CD8-positive, alpha-beta memory T cell (primary cell): ENCODE measurements around the gene ZNF385B. TPM values are rescaled to one million over a fixed set of nuclear protein-coding genes. Genes with fewer than 3 reads are reported as not detected.

Experiments
- CTCF ChIA-PET: fragments of 350-600 bp; sonication (Branson Sonifier 250); formaldehyde crosslinking; loops from one replicate; lab custom pipeline; 2021; ENCODE audit warnings: antibody characterized with exemption; lab: Charles Lee
- POLR2A ChIA-PET: fragments of 350-600 bp; sonication (Branson Sonifier 250); formaldehyde crosslinking; loops from one replicate; lab custom pipeline; 2021; ENCODE audit warnings: antibody characterized with exemption; lab: Charles Lee
- DNase-seq, 5 donors: peaks; one replicate each; pipeline versions ENCODE4 v3.0.0 to v3.0.0-alpha.2; 2020 to 2022; ENCODE audit warnings: mixed read lengths in 1 of 5
- H3K27ac ChIP-seq: one replicate; pipeline ENCODE4 v1.7.0; 2013; ENCODE audit warnings: low read depth, mild to moderate bottlenecking, low read length, moderate library complexity
- H3K27me3 ChIP-seq: 2 replicates; pipeline ENCODE4 v1.7.0; 2013; ENCODE audit warnings: low read length, mild to moderate bottlenecking; ENCODE audit not compliant: insufficient read depth, poor library complexity, severe bottlenecking
- H3K36me3 ChIP-seq: 2 replicates; pipeline ENCODE4 v1.7.0; 2013; ENCODE audit warnings: mild to moderate bottlenecking, low read length, moderate library complexity; ENCODE audit not compliant: insufficient read depth
- H3K4me1 ChIP-seq: 2 replicates; pipeline ENCODE4 v1.7.0; 2013; ENCODE audit warnings: mild to moderate bottlenecking, low read length, moderate library complexity; ENCODE audit not compliant: insufficient read depth
- H3K4me3 ChIP-seq: 2 replicates; pipeline ENCODE4 v1.7.0; 2013; ENCODE audit warnings: mild to moderate bottlenecking, low read length
- H3K9me3 ChIP-seq: 2 replicates; pipeline ENCODE4 v1.7.0; 2013; ENCODE audit warnings: mild to moderate bottlenecking, low read length
- H3K27ac Mint-ChIP-seq, 8 donors: one replicate each; pipeline ENCODE4 v1.8.0; 2020 to 2021; ENCODE audit warnings: mixed read lengths in 8 of 8, mild to moderate bottlenecking in 6 of 8, inconsistent platforms in 3 of 8, moderate library complexity in 3 of 8
- H3K27me3 Mint-ChIP-seq, 2 donors: one replicate each; pipeline ENCODE4 v1.8.0; 2020 to 2021; ENCODE audit warnings: mixed read lengths in 2 of 2, mild to moderate bottlenecking in 1 of 2, moderate library complexity in 1 of 2
- H3K36me3 Mint-ChIP-seq, 3 donors: one replicate each; pipeline ENCODE4 v1.8.0; 2020 to 2021; ENCODE audit warnings: mixed read lengths in 3 of 3, inconsistent platforms in 1 of 3, mild to moderate bottlenecking in 1 of 3
- H3K4me1 Mint-ChIP-seq, 3 donors: one replicate each; pipeline ENCODE4 v1.8.0; 2020 to 2021; ENCODE audit warnings: mixed read lengths in 3 of 3, inconsistent platforms in 1 of 3, mild to moderate bottlenecking in 1 of 3
- H3K4me3 Mint-ChIP-seq, 7 donors: one replicate each; pipeline ENCODE4 v1.8.0; 2020 to 2021; ENCODE audit warnings: mixed read lengths in 7 of 7, mild to moderate bottlenecking in 6 of 7, moderate library complexity in 4 of 7, inconsistent platforms in 2 of 7
- H3K9me3 Mint-ChIP-seq, 5 donors: one replicate each; pipeline ENCODE4 v1.8.0; 2020 to 2022; ENCODE audit warnings: mixed read lengths in 5 of 5, mild to moderate bottlenecking in 3 of 5, moderate library complexity in 2 of 5, inconsistent platforms in 1 of 5
- polyA plus RNA-seq: library from polyadenylated mRNA; unstranded; fragments of 300-500 nt; fragmentation: Illumina TruSeq; gene quantifications from one replicate; pipeline ENCODE4 v1.2.3, GENCODE V29; 2021
- total RNA-seq, 2 experiments: library from RNA; stranded (reverse); gene quantifications; one replicate each; pipeline ENCODE4 v1.2.3, GENCODE V29; 2021

Gene ZNF385B
- total and polyA plus RNA-seq, 3 experiments from 2014 or later = not detected

GRCh38 chr2:179441551-179441950, 419.9 kb downstream of the ZNF385B start:
- ChIA-PET POLR2A (no interaction called here), CTCF (interaction anchor here (1.4 kb wide), 1 partner anchor 223 kb away, joined by 4 read pairs; no protein-coding TSS in a partner anchor)
- Mint-ChIP-seq H3K9me3 (no peaks in the 10 kb centered on the region), H3K27ac (no peak overlapping the region), H3K4me1 (no peaks in the 10 kb centered on the region), H3K36me3 (no peaks in the 10 kb centered on the region), H3K27me3 (peaks cover 2 to 8% of the 10 kb centered on the region in 2 donors), H3K4me3 (no peak overlapping the region)
- no peaks in the 10 kb centered on the region for H3K36me3 ChIP-seq
- no peak overlapping the region for H3K4me3 ChIP-seq
- H3K9me3 ChIP-seq = no peaks in the 10 kb centered on the region
- no peaks in the 10 kb centered on the region for H3K4me1 ChIP-seq
- no peak overlapping the region for H3K27ac ChIP-seq
- no peak for DNase-seq
- no peaks in the 10 kb centered on the region for H3K27me3 ChIP-seq

DNA sequence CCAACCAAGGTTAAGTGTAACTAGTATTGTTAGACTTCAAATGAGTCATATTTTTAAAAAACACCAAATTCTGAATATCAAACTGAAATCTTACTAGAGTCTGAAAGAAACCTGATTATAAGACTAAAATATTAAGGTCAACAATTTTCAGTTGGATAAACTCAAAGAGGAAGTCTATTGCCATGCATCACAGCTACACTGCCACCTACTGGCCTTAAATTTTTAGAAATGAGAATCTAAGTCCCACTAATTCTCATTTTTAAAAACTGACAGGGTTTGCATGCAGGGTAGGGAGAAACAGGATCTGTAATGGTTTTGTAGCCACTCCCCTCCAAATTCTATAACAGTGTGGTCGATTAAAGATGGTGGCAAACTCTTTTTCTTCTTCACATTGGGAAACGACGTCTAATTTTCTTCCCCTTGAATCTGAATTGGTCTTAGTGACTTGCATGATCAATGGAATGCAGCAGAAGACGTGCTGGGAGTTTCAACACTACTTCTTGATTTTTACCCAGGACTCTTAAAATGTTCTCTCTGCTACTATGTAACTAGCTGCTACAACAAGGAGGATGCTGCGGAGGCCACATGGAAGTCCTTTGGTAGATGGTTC, 420.7 kb downstream of the ZNF385B start:
- CTCF ChIA-PET = interaction anchor here (1.4 kb wide), 1 partner anchor 222 kb away, joined by 4 read pairs; no protein-coding TSS in a partner anchor
- Histone ChIP-seq H3K4me1 (no peaks in the 10 kb centered on the region), H3K27ac (no peak overlapping the region), H3K4me3 (no peak overlapping the region), H3K36me3 (no peaks in the 10 kb centered on the region), H3K9me3 (no peaks in the 10 kb centered on the region), H3K27me3 (no peaks in the 10 kb centered on the region)
- Mint-ChIP-seq H3K4me3 (no peak overlapping the region), H3K27me3 (peaks cover 2 to 8% of the 10 kb centered on the region in 2 donors), H3K36me3 (no peaks in the 10 kb centered on the region), H3K27ac (no peak overlapping the region), H3K9me3 (no peaks in the 10 kb centered on the region), H3K4me1 (no peaks in the 10 kb centered on the region)
- POLR2A ChIA-PET = no interaction called here
- peak in 1 of 5 donors; percentile 25 for DNase-seq

- no peak overlapping the region for H3K4me3 Mint-ChIP-seq
- H3K36me3 ChIP-seq = no peaks in the 10 kb centered on the region
- no peaks in the 10 kb centered on the region for H3K27me3 ChIP-seq
- no peak overlapping the region for H3K27ac ChIP-seq
- no peaks in the 10 kb centered on the region for H3K4me1 Mint-ChIP-seq
- no peak for DNase-seq
- CTCF ChIA-PET = no interaction called here
- H3K4me1 ChIP-seq = no peaks in the 10 kb centered on the region
- no peak overlapping the region for H3K27ac Mint-ChIP-seq
- H3K36me3 Mint-ChIP-seq = no peaks in the 10 kb centered on the region
- H3K9me3 ChIP-seq = no peaks in the 10 kb centered on the region
- peaks cover 0 to 2% (median 0%) of the 10 kb centered on the region in 5 donors for H3K9me3 Mint-ChIP-seq
- POLR2A ChIA-PET = no interaction called here
- peaks cover 2 to 8% of the 10 kb centered on the region in 2 donors for H3K27me3 Mint-ChIP-seq
- no peak overlapping the region for H3K4me3 ChIP-seq
These were observed 422.8 kb downstream of the ZNF385B start for GRCh38 chr2:179438654-179439053.

GRCh38 chr2:179437430-179437829, 424.0 kb downstream of the ZNF385B start:
- H3K27me3 Mint-ChIP-seq = peaks cover 2 to 8% of the 10 kb centered on the region in 2 donors
- peaks cover 0 to 2% (median 0%) of the 10 kb centered on the region in 5 donors for H3K9me3 Mint-ChIP-seq
- no peaks in the 10 kb centered on the region for H3K36me3 Mint-ChIP-seq
- Histone ChIP-seq H3K27me3 (no peaks in the 10 kb centered on the region), H3K4me1 (no peaks in the 10 kb centered on the region), H3K36me3 (no peaks in the 10 kb centered on the region), H3K9me3 (no peaks in the 10 kb centered on the region), H3K4me3 (no peak overlapping the region), H3K27ac (no peak overlapping the region)
- ChIA-PET CTCF (no interaction called here), POLR2A (no interaction called here)
- no peak overlapping the region for H3K4me3 Mint-ChIP-seq
- no peaks in the 10 kb centered on the region for H3K4me1 Mint-ChIP-seq
- no peak for DNase-seq
- H3K27ac Mint-ChIP-seq = no peak overlapping the region

DNA sequence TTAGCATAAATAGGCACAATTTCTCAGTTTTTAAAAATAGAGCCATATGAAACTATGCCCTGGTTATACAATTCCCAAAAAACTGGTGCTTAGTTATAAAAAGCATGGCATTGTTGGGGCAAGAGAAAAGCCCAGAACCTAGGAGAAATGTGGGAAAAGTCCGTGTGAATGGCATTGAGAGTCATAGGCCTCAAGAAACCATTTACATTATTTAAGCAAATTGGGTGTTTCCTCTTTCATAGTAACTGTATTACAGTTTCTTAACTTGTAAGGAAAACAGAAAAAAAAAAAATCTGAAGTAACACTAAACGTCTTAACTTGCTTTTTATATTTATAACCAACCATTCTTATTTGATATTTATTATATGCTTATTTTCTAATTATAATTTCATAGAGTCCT, 425.8 kb downstream of the ZNF385B start:
- Histone ChIP-seq H3K9me3 (no peaks in the 10 kb centered on the region), H3K36me3 (no peaks in the 10 kb centered on the region), H3K27ac (no peak overlapping the region), H3K4me3 (no peak overlapping the region), H3K27me3 (no peaks in the 10 kb centered on the region), H3K4me1 (no peaks in the 10 kb centered on the region)
- H3K9me3 Mint-ChIP-seq = peaks cover 0 to 2% (median 0%) of the 10 kb centered on the region in 5 donors
- ChIA-PET CTCF (no interaction called here), POLR2A (no interaction called here)
- no peak overlapping the region for H3K27ac Mint-ChIP-seq
- no peaks in the 10 kb centered on the region for H3K36me3 Mint-ChIP-seq
- peaks cover 2 to 6% of the 10 kb centered on the region in 2 donors for H3K27me3 Mint-ChIP-seq
- no peak for DNase-seq
- H3K4me3 Mint-ChIP-seq = no peak overlapping the region
- H3K4me1 Mint-ChIP-seq = no peaks in the 10 kb centered on the region

DNA sequence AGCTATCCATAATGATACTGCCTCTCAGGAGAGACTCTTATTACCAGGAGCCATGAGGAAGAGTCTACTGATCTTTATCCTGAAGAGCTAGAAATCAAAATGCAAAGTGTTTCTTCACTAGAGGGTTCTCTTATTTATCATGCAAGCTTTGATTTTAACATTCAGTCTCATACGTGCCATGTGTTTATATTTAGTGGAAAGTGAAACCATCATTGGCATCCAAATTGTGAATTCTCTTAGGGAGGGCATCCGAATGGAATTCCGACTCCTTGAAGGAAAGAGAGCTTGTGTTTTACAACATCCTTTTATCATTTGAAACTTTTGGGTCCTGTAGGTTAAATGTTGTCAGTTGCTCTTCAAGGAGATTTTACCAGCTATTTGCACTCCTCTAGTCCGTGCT, 426.4 kb downstream of the ZNF385B start:
- Histone ChIP-seq H3K36me3 (no peaks in the 10 kb centered on the region), H3K9me3 (no peaks in the 10 kb centered on the region), H3K4me1 (no peaks in the 10 kb centered on the region), H3K27me3 (no peaks in the 10 kb centered on the region), H3K27ac (no peak overlapping the region), H3K4me3 (no peak overlapping the region)
- ChIA-PET CTCF (no interaction called here), POLR2A (no interaction called here)
- Mint-ChIP-seq H3K27me3 (peaks cover 2 to 6% of the 10 kb centered on the region in 2 donors), H3K4me3 (no peak overlapping the region), H3K36me3 (no peaks in the 10 kb centered on the region), H3K27ac (no peak overlapping the region), H3K9me3 (peaks cover 0 to 2% (median 0%) of the 10 kb centered on the region in 5 donors), H3K4me1 (no peaks in the 10 kb centered on the region)
- DNase-seq = no peak

DNA sequence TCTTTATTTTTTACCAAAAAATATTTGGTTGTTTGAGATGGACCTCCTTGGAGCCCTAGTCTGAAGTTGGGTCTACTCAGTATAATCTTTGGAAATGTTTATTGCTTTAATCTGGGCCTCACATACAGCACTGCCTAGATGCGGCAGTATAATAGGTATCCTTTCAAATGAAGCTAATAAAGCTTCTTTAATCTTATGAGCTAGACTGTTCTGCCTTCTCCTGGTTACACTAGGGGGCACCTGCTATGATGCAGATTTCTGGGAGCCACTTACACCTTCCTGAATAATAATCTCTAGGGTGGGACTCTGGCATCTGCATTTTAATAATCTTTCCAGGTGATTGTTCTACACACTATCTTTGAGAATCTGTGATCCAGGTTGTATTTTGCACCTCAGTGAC, 427.1 kb downstream of the ZNF385B start:
- no peaks in the 10 kb centered on the region for H3K4me1 ChIP-seq
- Mint-ChIP-seq H3K9me3 (peaks cover 0 to 2% (median 0%) of the 10 kb centered on the region in 5 donors), H3K27me3 (peaks cover 2 to 8% of the 10 kb centered on the region in 2 donors), H3K27ac (no peak overlapping the region), H3K4me1 (no peaks in the 10 kb centered on the region), H3K4me3 (no peak overlapping the region), H3K36me3 (no peaks in the 10 kb centered on the region)
- H3K27ac ChIP-seq = no peak overlapping the region
- H3K4me3 ChIP-seq = no peak overlapping the region
- no peaks in the 10 kb centered on the region for H3K27me3 ChIP-seq
- no peak for DNase-seq
- H3K9me3 ChIP-seq = no peaks in the 10 kb centered on the region
- POLR2A ChIA-PET = no interaction called here
- CTCF ChIA-PET = no interaction called here
- H3K36me3 ChIP-seq = no peaks in the 10 kb centered on the region

DNA sequence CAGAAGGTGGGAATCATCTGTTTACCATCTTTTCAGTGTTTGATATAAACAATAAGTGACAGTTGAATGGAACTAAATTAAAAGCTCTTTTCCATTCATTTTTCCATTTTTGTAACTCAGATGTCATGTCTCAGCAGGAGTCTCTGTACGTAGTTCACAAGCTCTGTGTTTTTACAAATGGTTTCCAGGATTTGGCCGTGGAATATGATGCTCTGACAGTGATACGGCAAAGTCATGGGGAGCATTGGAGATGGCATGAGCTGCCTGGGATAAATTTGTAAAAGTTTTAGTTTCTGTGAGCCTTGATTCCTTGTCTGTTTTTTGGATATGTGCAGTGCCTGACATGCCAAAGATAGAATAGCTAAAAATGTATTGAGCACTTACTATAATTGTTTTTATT, 428.7 kb downstream of the ZNF385B start:
- peaks cover 0 to 4% (median 0%) of the 10 kb centered on the region in 5 donors for H3K9me3 Mint-ChIP-seq
- no peaks in the 10 kb centered on the region for H3K36me3 Mint-ChIP-seq
- peaks cover 0 to 7% of the 10 kb centered on the region in 2 donors for H3K27me3 Mint-ChIP-seq
- H3K4me1 Mint-ChIP-seq = no peaks in the 10 kb centered on the region
- H3K4me3 Mint-ChIP-seq = no peak overlapping the region
- H3K27me3 ChIP-seq = no peaks in the 10 kb centered on the region
- H3K27ac Mint-ChIP-seq = no peak overlapping the region
- DNase-seq = no peak
- H3K4me3 ChIP-seq = no peak overlapping the region
- H3K36me3 ChIP-seq = no peaks in the 10 kb centered on the region
- no peak overlapping the region for H3K27ac ChIP-seq
- POLR2A ChIA-PET = no interaction called here
- CTCF ChIA-PET = no interaction called here
- no peaks in the 10 kb centered on the region for H3K4me1 ChIP-seq
- no peaks in the 10 kb centered on the region for H3K9me3 ChIP-seq
